ENCODE results near the gene RTKN. TPM values are rescaled to one million over a fixed set of nuclear protein-coding genes. Genes with fewer than 3 reads are reported as not detected.
A peak's percentile ranks its signal among the peaks of the same experiment; 100 is the strongest.

Gene RTKN
- total RNA-seq, 1 donor from 2014 or later = 26.6 TPM

DNA sequence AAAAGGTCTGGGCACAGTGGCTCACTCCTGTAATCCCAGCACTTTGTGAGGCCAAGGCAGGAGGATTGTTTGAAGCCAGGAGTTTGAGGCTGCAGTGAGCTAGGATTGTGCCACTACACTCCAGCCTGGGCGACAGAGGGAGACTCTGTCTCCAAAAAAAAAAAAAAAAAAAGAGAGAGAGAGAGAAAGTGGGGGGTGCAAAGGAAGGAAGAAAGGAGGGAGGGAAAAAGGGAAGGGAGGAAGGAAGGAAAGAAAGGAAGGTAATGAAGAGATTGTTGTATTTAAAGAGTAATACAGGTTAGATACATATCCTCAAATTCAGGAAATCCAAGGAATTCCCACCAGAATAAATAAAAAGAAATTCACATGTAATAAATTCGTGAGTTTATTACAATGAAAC lies 39.8 kb downstream of the RTKN start:
- H3K9ac ChIP-seq (ENCODE audit: low read depth in 1 of 3, low read length in 3 of 3) = no peak overlapping the region
- no peaks in the 10 kb centered on the region for H3K4me1 ChIP-seq (ENCODE audit: control insufficient read depth in 3 of 3, insufficient read depth in 3 of 3, low read length in 3 of 3)
- no peak overlapping the region for H3K27ac ChIP-seq (ENCODE audit: low read depth, low read length)
- no peak overlapping the region for H3K4me3 ChIP-seq (ENCODE audit: low read length in 3 of 3)
- no peaks in the 10 kb centered on the region for H3K9me3 ChIP-seq (ENCODE audit: control insufficient read depth in 3 of 3, low read length in 3 of 3)
- no peaks in the 10 kb centered on the region for H3K27me3 ChIP-seq (ENCODE audit: control insufficient read depth in 3 of 3, insufficient read depth in 3 of 3, low read length in 3 of 3)
- no peaks in the 10 kb centered on the region for H3K36me3 ChIP-seq (ENCODE audit: control insufficient read depth in 3 of 3, insufficient read depth in 3 of 3, low read length in 3 of 3)

DNA sequence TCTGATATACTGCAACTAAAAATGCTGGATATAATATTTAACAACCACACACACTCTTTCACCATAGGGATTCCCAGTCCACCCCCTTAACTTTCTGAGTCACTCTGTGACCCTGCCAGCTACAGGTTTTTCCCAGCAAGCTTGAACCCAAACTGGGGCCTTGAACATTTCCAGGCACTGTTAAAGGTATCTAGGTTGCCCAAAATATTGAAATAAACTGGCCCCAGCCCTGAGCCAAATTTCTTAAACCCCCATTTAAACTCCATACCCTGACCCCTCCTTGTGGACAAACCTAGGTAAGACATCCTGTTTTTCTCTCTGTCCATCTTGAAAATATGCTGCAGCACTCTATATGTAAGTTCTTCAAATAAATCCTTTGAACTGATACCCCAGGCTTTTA lies 42.0 kb downstream of the RTKN start:
- Histone ChIP-seq H3K4me1 (ENCODE audit: control insufficient read depth in 3 of 3, insufficient read depth in 3 of 3, low read length in 3 of 3) (no peaks in the 10 kb centered on the region), H3K4me3 (ENCODE audit: low read length in 3 of 3) (no peak overlapping the region), H3K36me3 (ENCODE audit: control insufficient read depth in 3 of 3, insufficient read depth in 3 of 3, low read length in 3 of 3) (no peaks in the 10 kb centered on the region), H3K27me3 (ENCODE audit: control insufficient read depth in 3 of 3, insufficient read depth in 3 of 3, low read length in 3 of 3) (no peaks in the 10 kb centered on the region), H3K9ac (ENCODE audit: low read depth in 1 of 3, low read length in 3 of 3) (no peak overlapping the region), H3K27ac (ENCODE audit: low read depth, low read length) (no peak overlapping the region), H3K9me3 (ENCODE audit: control insufficient read depth in 3 of 3, low read length in 3 of 3) (no peaks in the 10 kb centered on the region)

DNA sequence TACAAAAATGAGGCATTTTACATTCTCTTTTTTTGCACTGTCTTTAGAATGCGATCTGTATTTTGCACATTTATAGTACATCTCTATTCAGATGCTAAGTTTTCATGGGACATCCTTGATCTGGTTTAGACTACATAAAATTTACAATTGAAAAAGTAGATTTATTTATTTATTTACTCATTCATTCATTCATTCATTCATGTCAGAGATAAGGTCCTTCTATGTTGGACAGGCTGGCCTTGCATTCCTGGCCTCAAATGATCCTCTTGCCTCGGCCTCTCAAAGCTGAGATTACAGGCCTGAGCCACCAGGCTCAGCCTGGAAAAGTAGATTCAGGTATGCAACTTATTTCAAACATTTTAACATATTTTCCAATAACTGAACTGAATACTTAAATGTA lies 45.6 kb downstream of the RTKN start:
- no peaks in the 10 kb centered on the region for H3K36me3 ChIP-seq (ENCODE audit: control insufficient read depth in 3 of 3, insufficient read depth in 3 of 3, low read length in 3 of 3)
- H3K9me3 ChIP-seq (ENCODE audit: control insufficient read depth in 3 of 3, low read length in 3 of 3) = no peaks in the 10 kb centered on the region
- H3K27me3 ChIP-seq (ENCODE audit: control insufficient read depth in 3 of 3, insufficient read depth in 3 of 3, low read length in 3 of 3) = no peaks in the 10 kb centered on the region
- no peak overlapping the region for H3K4me3 ChIP-seq (ENCODE audit: low read length in 3 of 3)
- peaks cover under 1 to 5% (median under 1%) of the 10 kb centered on the region in 3 donors for H3K4me1 ChIP-seq (ENCODE audit: control insufficient read depth in 3 of 3, insufficient read depth in 3 of 3, low read length in 3 of 3)
- no peak overlapping the region for H3K9ac ChIP-seq (ENCODE audit: low read depth in 1 of 3, low read length in 3 of 3)
- no peak overlapping the region for H3K27ac ChIP-seq (ENCODE audit: low read depth, low read length)

DNA sequence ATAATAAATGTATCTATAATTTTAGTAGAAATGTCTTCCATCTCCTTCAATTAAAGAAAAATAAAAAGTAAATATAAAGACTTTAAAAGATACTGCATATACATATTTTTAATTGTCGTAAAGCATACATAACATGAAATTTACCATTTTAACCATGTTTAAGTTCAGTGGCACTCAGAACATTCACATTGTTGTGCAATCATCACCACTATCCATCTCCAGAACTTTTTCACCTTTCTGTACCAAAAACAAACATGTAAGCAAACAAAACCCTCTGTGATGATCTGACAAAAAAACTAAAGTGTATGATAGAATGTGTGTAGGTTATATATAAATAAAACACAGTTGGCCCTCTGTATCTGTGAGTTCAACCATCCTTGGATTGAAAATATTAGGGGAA lies 48.2 kb downstream of the RTKN start:
- Histone ChIP-seq H3K9ac (ENCODE audit: low read depth in 1 of 3, low read length in 3 of 3) (no peak overlapping the region), H3K4me3 (ENCODE audit: low read length in 3 of 3) (no peak overlapping the region), H3K9me3 (ENCODE audit: control insufficient read depth in 3 of 3, low read length in 3 of 3) (no peaks in the 10 kb centered on the region)

DNA sequence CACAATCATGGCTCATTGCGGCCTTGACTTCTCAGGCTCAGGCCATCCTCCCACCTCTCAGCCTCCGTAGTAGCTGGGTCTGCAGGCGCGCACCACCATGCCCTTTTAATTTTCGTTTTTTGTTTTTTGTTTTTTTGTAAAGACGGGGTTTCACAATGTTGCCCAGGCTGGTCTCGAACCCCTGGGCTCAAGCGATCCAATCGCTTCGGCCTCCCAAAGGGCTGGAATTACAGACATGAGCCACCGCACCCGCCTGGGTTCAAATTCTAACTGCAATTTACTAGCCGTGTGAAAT lies 49.3 kb downstream of the RTKN start:
- peaks cover 25 to 36% (median 34%) of the 10 kb centered on the region in 3 donors for H3K4me1 ChIP-seq (ENCODE audit: control insufficient read depth in 3 of 3, insufficient read depth in 3 of 3, low read length in 3 of 3)
- H3K27ac ChIP-seq (ENCODE audit: low read depth, low read length) = no peak overlapping the region
- H3K4me3 ChIP-seq (ENCODE audit: low read length in 3 of 3) = peak overlapping the region; percentile 80 to 97 (median 81)
- H3K9ac ChIP-seq (ENCODE audit: low read depth in 1 of 3, low read length in 3 of 3) = peak overlapping the region; percentile 80 to 93 (median 88)
- no peaks in the 10 kb centered on the region for H3K36me3 ChIP-seq (ENCODE audit: control insufficient read depth in 3 of 3, insufficient read depth in 3 of 3, low read length in 3 of 3)
- no peaks in the 10 kb centered on the region for H3K27me3 ChIP-seq (ENCODE audit: control insufficient read depth in 3 of 3, insufficient read depth in 3 of 3, low read length in 3 of 3)
- H3K9me3 ChIP-seq (ENCODE audit: control insufficient read depth in 3 of 3, low read length in 3 of 3) = no peaks in the 10 kb centered on the region

More for the DNA sequence above, 48.2 kb downstream of the RTKN start:
- H3K4me1 ChIP-seq (ENCODE audit: control insufficient read depth in 3 of 3, insufficient read depth in 3 of 3, low read length in 3 of 3) = peaks cover 18 to 31% (median 25%) of the 10 kb centered on the region in 3 donors
- H3K36me3 ChIP-seq (ENCODE audit: control insufficient read depth in 3 of 3, insufficient read depth in 3 of 3, low read length in 3 of 3) = no peaks in the 10 kb centered on the region
- H3K27me3 ChIP-seq (ENCODE audit: control insufficient read depth in 3 of 3, insufficient read depth in 3 of 3, low read length in 3 of 3) = no peaks in the 10 kb centered on the region
- no peak overlapping the region for H3K27ac ChIP-seq (ENCODE audit: low read depth, low read length)

DNA sequence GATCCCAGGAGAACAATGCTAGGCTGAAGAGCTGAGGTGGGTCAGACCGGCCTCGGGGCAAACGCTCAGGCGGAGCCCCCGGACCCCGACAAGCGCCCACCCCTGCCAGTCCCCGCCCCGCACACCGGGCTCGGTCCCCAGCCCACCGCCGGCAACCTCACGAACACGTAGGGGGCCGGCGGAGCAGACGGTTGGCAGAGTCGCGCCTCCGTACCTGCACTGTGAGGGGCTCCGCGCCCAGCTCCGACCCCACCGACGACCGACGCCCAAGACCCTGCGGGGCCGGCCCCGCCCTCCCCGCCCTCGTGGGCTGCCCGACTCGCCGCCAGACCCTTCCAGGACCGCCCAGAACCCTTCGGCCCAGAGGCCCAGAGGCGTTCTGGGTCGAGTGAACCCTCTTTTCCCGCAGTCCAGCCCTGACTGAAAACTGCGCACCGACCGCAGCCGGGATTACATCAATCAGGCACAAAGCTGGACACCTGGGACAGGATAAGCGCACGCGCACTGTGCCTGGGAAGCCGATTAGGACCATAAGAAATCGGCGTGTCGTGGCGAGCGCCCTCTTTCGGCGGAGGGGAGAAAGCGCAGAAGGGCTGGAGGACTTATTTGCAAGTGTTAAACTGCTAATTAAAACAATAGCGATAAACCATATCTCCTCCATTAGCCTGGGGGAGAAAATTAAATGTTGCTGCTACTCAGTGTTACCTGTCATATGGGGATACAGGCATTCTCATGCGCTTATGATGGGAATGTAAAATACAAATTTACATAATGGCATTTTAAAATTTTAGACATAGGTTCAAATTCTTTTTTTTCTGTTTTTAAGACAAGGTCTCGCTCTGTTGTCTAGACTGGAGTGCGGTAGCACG lies 49.9 kb downstream of the RTKN start:
- Histone ChIP-seq H3K27me3 (ENCODE audit: control insufficient read depth in 3 of 3, insufficient read depth in 3 of 3, low read length in 3 of 3) (no peaks in the 10 kb centered on the region), H3K9me3 (ENCODE audit: control insufficient read depth in 3 of 3, low read length in 3 of 3) (no peaks in the 10 kb centered on the region), H3K27ac (ENCODE audit: low read depth, low read length) (peak overlapping the region; percentile 93), H3K36me3 (ENCODE audit: control insufficient read depth in 3 of 3, insufficient read depth in 3 of 3, low read length in 3 of 3) (no peaks in the 10 kb centered on the region), H3K4me1 (ENCODE audit: control insufficient read depth in 3 of 3, insufficient read depth in 3 of 3, low read length in 3 of 3) (peaks cover 28 to 42% (median 36%) of the 10 kb centered on the region in 3 donors), H3K4me3 (ENCODE audit: low read length in 3 of 3) (peak overlapping the region; percentile 80 to 97 (median 81)), H3K9ac (ENCODE audit: low read depth in 1 of 3, low read length in 3 of 3) (peak overlapping the region; percentile 80 to 93 (median 88))

DNA sequence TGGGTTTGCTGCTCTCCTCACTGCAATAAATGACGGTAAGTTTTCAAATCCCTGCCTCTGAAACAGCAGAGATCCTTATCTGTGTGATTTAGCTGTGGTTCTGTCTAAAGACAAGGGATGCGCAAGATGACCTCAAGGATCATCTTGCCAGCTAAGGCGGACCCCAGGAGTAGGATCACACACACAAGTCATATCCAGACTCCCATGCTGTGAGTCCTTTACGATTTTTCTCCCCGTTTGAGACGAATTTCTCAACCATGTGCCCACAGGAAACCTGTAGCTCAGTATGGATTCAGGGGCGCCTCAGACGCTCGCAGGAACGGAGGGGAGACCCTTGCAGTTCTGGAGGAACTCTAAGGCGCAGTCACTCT lies 50.5 kb downstream of the RTKN start:
- Histone ChIP-seq H3K4me1 (ENCODE audit: control insufficient read depth in 3 of 3, insufficient read depth in 3 of 3, low read length in 3 of 3) (peaks cover 28 to 44% (median 36%) of the 10 kb centered on the region in 3 donors), H3K4me3 (ENCODE audit: low read length in 3 of 3) (peak overlapping the region; percentile 80 to 97 (median 81)), H3K36me3 (ENCODE audit: control insufficient read depth in 3 of 3, insufficient read depth in 3 of 3, low read length in 3 of 3) (no peaks in the 10 kb centered on the region), H3K27ac (ENCODE audit: low read depth, low read length) (peak overlapping the region; percentile 93), H3K9ac (ENCODE audit: low read depth in 1 of 3, low read length in 3 of 3) (peak overlapping the region; percentile 80 to 93 (median 88)), H3K9me3 (ENCODE audit: control insufficient read depth in 3 of 3, low read length in 3 of 3) (no peaks in the 10 kb centered on the region), H3K27me3 (ENCODE audit: control insufficient read depth in 3 of 3, insufficient read depth in 3 of 3, low read length in 3 of 3) (no peaks in the 10 kb centered on the region)

DNA sequence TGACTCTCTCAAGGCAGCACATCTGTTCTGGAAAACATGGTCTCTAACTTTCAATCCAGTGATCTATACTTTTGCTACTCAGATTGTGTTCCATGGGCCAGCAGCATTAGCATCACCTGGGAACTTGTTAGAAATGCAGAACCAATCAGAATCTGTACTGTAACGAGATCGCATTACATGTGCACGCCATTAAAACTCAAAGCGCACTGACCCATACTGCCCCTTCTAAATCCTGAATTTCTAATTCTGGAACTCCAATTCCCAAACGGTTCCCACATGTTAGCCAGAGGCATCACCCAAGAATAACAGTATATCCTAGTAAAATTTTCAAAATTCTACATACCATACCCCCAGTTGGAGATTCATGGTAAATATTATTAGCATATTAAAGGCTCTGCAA lies 51.1 kb downstream of the RTKN start:
- Histone ChIP-seq H3K27ac (ENCODE audit: low read depth, low read length) (peak overlapping the region; percentile 93), H3K4me1 (ENCODE audit: control insufficient read depth in 3 of 3, insufficient read depth in 3 of 3, low read length in 3 of 3) (peaks cover 28 to 44% (median 36%) of the 10 kb centered on the region in 3 donors), H3K9ac (ENCODE audit: low read depth in 1 of 3, low read length in 3 of 3) (peak overlapping the region in 1 of 3 donors; percentile 93), H3K9me3 (ENCODE audit: control insufficient read depth in 3 of 3, low read length in 3 of 3) (no peaks in the 10 kb centered on the region), H3K4me3 (ENCODE audit: low read length in 3 of 3) (peak overlapping the region; percentile 80 to 97 (median 81)), H3K36me3 (ENCODE audit: control insufficient read depth in 3 of 3, insufficient read depth in 3 of 3, low read length in 3 of 3) (no peaks in the 10 kb centered on the region), H3K27me3 (ENCODE audit: control insufficient read depth in 3 of 3, insufficient read depth in 3 of 3, low read length in 3 of 3) (no peaks in the 10 kb centered on the region)

DNA sequence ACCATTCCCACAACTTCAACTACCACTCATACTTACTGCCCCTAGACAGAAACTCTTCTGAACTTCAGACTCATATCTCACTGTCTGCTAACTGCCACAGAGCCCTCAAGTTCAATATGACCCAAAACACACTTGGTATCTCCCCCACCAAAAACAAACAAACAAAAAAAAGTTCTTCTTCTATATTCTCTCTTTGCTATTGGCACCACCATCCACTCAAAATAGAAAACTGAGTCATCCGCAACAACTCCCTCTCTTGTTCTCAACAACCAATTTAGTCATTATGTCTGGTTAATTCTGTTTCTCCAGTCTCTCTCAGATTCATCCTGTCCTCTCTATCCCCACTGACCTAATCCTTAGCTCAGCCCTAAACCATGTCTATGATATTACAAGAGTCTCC lies 54.4 kb downstream of the RTKN start:
- Histone ChIP-seq H3K36me3 (ENCODE audit: control insufficient read depth in 3 of 3, insufficient read depth in 3 of 3, low read length in 3 of 3) (no peaks in the 10 kb centered on the region), H3K4me3 (ENCODE audit: low read length in 3 of 3) (no peak overlapping the region), H3K27me3 (ENCODE audit: control insufficient read depth in 3 of 3, insufficient read depth in 3 of 3, low read length in 3 of 3) (no peaks in the 10 kb centered on the region), H3K27ac (ENCODE audit: low read depth, low read length) (no peak overlapping the region), H3K9me3 (ENCODE audit: control insufficient read depth in 3 of 3, low read length in 3 of 3) (no peaks in the 10 kb centered on the region), H3K9ac (ENCODE audit: low read depth in 1 of 3, low read length in 3 of 3) (no peak overlapping the region), H3K4me1 (ENCODE audit: control insufficient read depth in 3 of 3, insufficient read depth in 3 of 3, low read length in 3 of 3) (peaks cover 38 to 64% (median 46%) of the 10 kb centered on the region in 3 donors)

DNA sequence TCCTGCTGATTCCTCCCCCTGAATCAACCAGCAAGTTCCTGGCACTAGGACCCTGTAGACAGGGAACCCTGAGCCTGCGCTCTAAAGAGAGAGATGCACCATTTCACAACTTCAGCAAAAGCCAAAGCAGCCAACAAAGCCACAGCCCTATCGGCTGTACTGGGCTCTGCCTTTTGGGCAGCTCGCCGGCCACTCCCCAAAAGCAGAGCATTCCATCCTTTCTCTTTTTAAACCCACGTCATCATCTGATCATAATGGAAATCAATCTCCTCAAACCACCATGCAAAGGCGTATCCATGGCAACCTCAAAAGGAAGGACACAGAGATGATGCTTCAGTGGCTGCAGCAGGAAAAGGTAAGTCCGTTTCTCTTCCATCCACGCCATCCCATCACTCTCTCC lies 56.3 kb downstream of the RTKN start:
- no peak overlapping the region for H3K27ac ChIP-seq (ENCODE audit: low read depth, low read length)
- H3K36me3 ChIP-seq (ENCODE audit: control insufficient read depth in 3 of 3, insufficient read depth in 3 of 3, low read length in 3 of 3) = no peaks in the 10 kb centered on the region
- H3K4me1 ChIP-seq (ENCODE audit: control insufficient read depth in 3 of 3, insufficient read depth in 3 of 3, low read length in 3 of 3) = peaks cover 42 to 74% (median 46%) of the 10 kb centered on the region in 3 donors
- no peaks in the 10 kb centered on the region for H3K27me3 ChIP-seq (ENCODE audit: control insufficient read depth in 3 of 3, insufficient read depth in 3 of 3, low read length in 3 of 3)
- H3K9ac ChIP-seq (ENCODE audit: low read depth in 1 of 3, low read length in 3 of 3) = no peak overlapping the region
- no peak overlapping the region for H3K4me3 ChIP-seq (ENCODE audit: low read length in 3 of 3)
- no peaks in the 10 kb centered on the region for H3K9me3 ChIP-seq (ENCODE audit: control insufficient read depth in 3 of 3, low read length in 3 of 3)

Data from skeletal muscle tissue (tissue), 4 donors.